GM18511 (cell line): Measurements from ENCODE around the gene GUCY2F.

ENCODE experiments used
- ATAC-seq: cut with Tn5 transposase; IDR thresholded peaks from one replicate; pipeline ENCODE4 v1.9.1; 2021; ENCODE audit warnings: mild to moderate bottlenecking, moderate library complexity; ENCODE audit not compliant: unreplicated experiment

GUCY2F gene

DNA sequence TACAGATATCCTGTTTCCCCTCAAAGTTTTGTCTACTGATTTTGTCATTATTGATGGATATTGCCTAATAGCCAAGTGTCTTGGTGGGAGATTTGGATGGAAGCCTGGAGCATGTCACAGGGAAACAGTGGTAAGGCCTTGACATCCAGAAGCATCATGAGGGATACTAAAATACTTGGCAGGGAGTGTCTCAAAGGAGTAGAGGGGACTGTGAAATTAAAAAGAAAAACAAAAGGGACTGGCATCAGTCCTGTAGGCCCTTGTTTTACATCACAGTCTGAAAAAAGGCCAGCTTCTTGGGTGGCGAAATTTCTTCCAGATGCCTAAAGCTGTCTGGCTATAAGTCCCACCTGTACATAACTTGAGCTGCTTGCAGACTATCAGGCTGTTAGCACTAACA is 83.8 kb downstream of the GUCY2F start:
- no peak for ATAC-seq

DNA sequence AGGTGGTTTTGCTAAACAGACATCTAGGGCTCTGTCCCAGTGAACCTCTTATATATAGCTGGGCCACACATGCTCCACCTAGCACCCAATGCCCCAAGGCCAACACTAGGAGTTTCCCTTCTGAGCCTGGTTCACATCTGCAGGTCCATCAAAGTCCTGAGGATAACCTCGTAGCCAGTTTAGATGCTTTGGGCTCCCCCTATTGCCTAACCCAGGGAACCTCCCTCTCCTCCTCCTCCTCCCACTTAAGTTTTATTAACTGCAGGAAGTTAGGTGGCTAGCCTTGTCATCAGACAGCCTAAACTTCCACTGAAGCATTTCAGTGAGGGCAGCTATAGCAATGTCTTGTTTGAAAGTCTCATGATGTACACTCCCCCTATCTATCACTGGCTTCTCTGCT is 88.0 kb downstream of the GUCY2F start:
- ATAC-seq, result peak; percentile 69

- ATAC-seq, result no peak
Observed at GRCh38 chrX:109392895-109393294, 89.0 kb downstream of the GUCY2F start.

- ATAC-seq, result no peak
Observed at GRCh38 chrX:109390556-109390955, 91.3 kb downstream of the GUCY2F start.

DNA sequence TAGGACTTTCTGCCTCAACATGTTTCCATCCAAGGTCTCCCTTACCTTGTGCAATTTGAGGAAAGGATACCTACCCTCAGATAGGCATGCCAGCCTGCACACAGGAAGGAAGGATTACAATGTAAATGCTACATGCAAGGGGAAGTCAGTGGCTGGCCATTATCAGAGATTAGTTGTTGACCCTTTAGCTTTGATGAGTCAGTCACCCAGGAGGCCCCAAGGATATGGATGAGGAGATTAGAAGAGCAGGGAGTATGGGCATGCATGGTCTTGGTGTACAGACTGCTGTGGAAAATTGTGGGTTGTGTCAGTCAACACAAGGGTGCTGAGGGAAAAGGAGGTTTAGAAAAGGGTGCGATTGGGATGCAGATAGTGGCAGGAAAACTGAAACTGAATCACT is 92.0 kb downstream of the GUCY2F start:
- no peak for ATAC-seq

GRCh38 chrX:109384699-109385098 is 97.2 kb downstream of the GUCY2F start:
- ATAC-seq, result no peak

- ATAC-seq, result no peak
Observed at GRCh38 chrX:109382332-109382731, 99.6 kb downstream of the GUCY2F start.

- ATAC-seq, result no peak
Observed at GRCh38 chrX:109378281-109378680, 103.6 kb downstream of the GUCY2F start.

DNA sequence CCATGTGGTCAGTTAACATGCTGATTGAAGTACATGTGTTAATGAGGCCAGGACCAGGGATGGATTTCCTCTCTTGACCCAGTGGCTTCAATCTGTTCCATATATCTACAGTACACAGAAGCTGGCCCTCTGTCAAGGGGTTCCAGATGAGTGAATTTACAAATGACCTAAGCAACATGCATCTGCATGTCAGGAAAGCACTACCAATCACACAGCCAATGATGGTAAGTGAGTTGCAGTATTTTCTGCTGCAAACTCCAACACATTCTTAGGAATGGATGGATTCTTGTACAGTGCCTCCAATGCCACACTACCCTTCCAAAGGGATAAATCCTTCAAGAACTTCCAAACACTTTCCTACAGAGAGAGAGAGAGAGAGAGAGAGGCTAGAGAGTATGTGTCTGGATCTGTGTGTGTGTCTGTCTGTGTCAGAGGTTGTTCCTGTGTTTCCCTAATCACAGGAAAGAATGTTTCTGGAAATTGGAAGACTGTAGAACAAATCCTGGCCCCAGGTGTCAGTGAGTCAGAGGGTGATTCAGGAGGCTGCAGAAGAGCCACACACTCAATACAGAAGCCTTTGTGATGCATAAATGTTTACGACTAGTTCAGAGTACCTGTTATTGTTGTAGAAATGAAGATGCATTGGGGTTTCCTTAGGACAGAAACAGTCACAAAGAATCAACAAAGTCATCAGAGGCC is 107.5 kb downstream of the GUCY2F start:
- ATAC-seq, result no peak

GRCh38 chrX:109373468-109373867 is 108.4 kb downstream of the GUCY2F start:
- ATAC-seq, result no peak

DNA sequence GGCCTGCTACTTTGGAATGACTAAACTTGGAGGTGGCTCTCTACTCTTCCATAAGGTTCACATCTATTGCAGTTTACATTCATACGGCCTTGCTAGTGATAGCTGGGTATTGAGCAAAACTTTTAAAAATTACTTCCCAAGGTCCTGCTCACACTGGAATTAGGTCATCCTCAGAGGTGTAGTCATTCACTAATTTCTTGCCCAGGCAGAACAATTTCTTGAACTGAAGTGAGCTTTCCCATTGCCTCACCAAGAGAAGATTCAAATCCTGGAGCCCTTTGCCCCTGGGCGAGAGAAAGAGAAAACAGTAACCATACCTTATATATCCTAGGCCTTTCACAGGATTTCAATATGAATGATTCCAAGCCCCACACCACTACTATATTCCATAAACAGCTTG is 109.2 kb downstream of the GUCY2F start:
- ATAC-seq, result no peak

DNA sequence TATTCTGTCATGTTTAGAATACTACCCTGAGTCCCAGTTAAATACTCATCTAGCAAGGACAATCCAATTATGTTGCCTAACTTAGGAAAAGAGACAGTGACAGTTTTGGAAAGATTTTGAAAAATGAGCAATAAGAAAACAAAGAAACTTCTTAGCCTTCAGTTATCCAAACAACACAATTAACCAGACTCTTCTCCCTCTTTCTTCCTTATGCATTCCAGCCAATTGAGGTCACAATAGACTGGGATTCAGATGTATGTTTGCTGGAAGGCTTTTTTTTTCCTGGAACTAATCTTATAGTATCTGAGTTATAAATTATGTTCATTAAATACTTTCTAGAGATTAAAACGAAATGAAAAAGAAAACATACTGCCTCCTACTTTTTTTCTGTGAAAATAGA is 109.6 kb downstream of the GUCY2F start:
- no peak for ATAC-seq

GRCh38 chrX:109362101-109362500 is 119.8 kb downstream of the GUCY2F start:
- ATAC-seq, result no peak

DNA sequence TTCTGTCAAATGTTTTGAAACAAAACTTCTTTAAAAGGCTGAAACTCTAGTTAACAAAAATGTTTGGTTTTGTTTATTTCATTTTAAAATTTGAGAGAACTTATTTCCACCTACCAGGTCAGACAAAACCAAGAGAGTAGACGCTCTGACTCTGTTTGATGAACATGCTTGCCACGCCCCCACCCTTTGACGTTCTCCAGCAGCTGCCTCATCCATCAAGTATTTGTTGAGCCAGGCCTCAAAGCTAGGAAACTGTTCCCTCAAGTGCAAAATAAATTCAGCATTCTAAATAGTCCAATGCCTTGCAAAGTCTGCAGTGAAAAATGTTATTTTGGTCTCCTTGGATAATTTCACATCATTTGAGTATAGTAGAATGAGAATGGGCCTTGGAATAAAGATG is 121.6 kb downstream of the GUCY2F start:
- no peak for ATAC-seq

DNA sequence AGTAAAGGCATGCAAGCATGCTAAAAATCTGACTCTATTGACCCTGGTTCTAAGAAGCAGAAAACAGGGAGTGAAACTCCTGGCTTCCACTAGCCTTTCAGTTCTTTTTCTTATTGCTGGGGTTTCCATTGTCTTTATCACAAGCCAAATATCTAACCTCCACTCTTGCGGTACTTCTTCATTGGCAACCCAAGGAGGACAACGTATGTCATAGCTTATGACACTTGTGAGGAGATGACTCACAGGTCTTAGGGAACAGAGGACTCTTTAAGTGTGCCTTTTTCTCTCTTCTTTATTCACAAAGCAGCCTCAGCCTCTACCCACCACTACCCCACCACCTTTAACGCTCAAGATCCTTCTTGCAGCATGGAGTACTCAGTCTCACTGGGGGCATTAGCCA is 124.2 kb downstream of the GUCY2F start:
- ATAC-seq, result peak; percentile 74

DNA sequence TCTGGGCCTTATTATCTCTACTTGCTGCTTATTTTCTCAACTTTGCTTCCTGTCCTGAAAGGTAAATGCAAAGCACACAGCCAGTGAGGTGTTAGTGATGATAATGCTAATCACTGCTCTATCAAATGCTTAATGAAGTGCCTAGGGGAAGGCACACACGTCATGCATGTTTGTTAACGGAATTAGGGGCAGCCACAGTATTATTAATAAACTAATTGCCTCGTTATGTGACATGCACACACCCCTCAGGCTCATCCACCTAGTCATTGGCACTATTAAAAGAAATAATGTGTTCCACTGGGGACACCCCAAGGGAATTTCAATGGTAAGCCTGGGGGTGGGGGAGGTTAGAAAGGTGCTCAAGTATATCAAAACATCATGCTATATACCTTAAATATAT is 125.2 kb downstream of the GUCY2F start:
- no peak for ATAC-seq

DNA sequence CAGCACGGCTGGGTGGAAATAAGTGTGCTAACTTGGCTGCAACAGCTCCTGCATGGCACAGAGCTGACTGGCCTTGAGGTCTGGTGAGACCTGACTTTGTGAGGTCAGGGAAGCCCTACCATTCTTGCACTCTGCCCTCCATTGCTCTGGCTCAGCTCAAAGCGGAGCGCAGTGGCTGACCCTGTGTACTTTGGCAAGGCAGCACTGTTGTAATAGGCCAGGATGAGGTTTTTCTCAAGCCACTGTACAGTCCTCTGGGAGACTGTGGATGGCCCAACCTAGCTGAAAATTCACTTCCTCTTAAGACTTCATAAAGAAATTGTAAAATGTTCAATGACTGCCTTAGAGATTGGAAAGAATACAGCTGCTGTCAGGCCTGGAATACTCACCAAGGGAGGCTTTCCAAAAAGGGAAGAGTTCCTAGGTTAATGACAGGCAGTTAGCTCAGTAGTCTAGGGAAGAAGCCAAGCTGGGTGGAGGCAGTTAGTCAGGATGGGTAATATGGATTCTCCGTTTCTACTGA is 129.8 kb downstream of the GUCY2F start:
- no peak for ATAC-seq

- no peak for ATAC-seq
Observed at GRCh38 chrX:109351557-109351956, 130.3 kb downstream of the GUCY2F start.

GRCh38 chrX:109350551-109350950 is 131.3 kb downstream of the GUCY2F start:
- ATAC-seq, result no peak

- no peak for ATAC-seq
Observed at GRCh38 chrX:109350051-109350450, 131.8 kb downstream of the GUCY2F start.

DNA sequence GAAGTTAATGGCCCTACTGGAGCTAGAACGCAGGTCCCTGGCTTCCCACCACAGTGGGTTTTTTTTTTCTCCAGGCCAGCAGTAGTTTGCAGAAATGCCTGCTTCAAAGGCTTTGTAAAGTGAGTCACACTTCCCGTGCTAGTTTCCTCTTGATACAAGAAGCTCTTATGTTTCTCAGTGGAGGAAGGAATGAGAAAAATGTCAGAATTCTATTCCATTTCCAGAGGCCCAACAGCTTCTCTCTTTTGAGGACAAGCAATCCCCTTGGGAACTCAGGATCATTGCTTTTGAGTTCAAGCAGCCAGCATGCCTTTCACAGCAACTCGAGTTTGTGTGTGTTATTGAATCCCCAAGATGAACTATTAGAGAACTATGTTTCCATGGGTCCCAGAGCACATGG is 134.3 kb downstream of the GUCY2F start:
- ATAC-seq, result no peak

- no peak for ATAC-seq
Observed at GRCh38 chrX:109346491-109346890, 135.4 kb downstream of the GUCY2F start.

GRCh38 chrX:109345856-109346255 is 136.0 kb downstream of the GUCY2F start:
- no peak for ATAC-seq
